B cell (primary cell): ENCODE data around the gene NIPA2. TPM values are rescaled to one million over a fixed set of nuclear protein-coding genes. Genes with fewer than 3 reads are reported as not detected.

Source experiments
- ATAC-seq: fragments of 200-7000 bp; cut with Tn5 transposase; one replicate; pipeline ENCODE4 v1.10.0; 2021; ENCODE audit warnings: low read depth, mild to moderate bottlenecking, moderate number of reproducible peaks, moderate library complexity
- CTCF ChIA-PET: fragments of 350-600 bp; sonication (Branson Sonifier 250); formaldehyde crosslinking; loops from one replicate; lab custom pipeline; 2021; ENCODE audit warnings: antibody characterized with exemption, inconsistent platforms; lab: Charles Lee
- POLR2A ChIA-PET: fragments of 350-600 bp; sonication (Branson Sonifier 250); formaldehyde crosslinking; loops from one replicate; lab custom pipeline; 2021; ENCODE audit warnings: antibody characterized with exemption; lab: Charles Lee
- DNase-seq: peaks from one replicate; pipeline ENCODE4 v3.0.0; 2013
- H2AFZ ChIP-seq: 2 replicates; pipeline ENCODE4 v1.6.1; 2012; ENCODE audit warnings: mild to moderate bottlenecking, low read depth, low read length; ENCODE audit not compliant: insufficient read depth, poor library complexity, severe bottlenecking
- H3K27ac ChIP-seq, 2 donors: 1 replicate in 1 of 2; 2 replicates in 1 of 2; pipeline ENCODE4 v1.5.1; 2012 to 2013; ENCODE audit warnings: low read length in 2 of 2, mild to moderate bottlenecking in 2 of 2, moderate library complexity in 1 of 2
- H3K27me3 ChIP-seq, 4 experiments: fragments of 200-600 bp in 1 of 4; sonication (generic) in 1 of 4; replicated peaks in 1 of 4; 1 replicate in 2 of 4; 2 replicates in 2 of 4; pipeline versions ENCODE4 v1.6.1 to v1.7.0; 2013 to 2016; ENCODE audit warnings: low read length in 3 of 4, mild to moderate bottlenecking in 2 of 4, mixed read lengths in 1 of 4, moderate library complexity in 1 of 4; ENCODE audit not compliant: insufficient read depth in 4 of 4, control insufficient read depth in 3 of 4; ENCODE audit errors: control extremely low read depth in 1 of 4
- H3K36me3 ChIP-seq, 2 experiments: replicated peaks in 1 of 2; 1 replicate in 1 of 2; 2 replicates in 1 of 2; pipeline versions ENCODE4 v1.6.1 to v1.7.1; 2013; ENCODE audit warnings: low read length in 1 of 2; ENCODE audit not compliant: insufficient read depth in 2 of 2, control insufficient read depth in 1 of 2; ENCODE audit errors: control extremely low read depth in 1 of 2, extremely low read depth in 1 of 2
- H3K4me1 ChIP-seq, 2 donors: fragments of 200-600 bp in 1 of 2; sonication (generic) in 1 of 2; 1 replicate in 1 of 2; 2 replicates in 1 of 2; pipeline versions ENCODE4 v1.5.1 to v1.6.1; 2013 to 2017; ENCODE audit warnings: low read length in 2 of 2; ENCODE audit not compliant: control insufficient read depth in 2 of 2, insufficient read depth in 2 of 2
- H3K4me2 ChIP-seq: replicated peaks from 2 replicates; pipeline ENCODE3; 2012; ENCODE audit warnings: mild to moderate bottlenecking, low read depth, low read length; ENCODE audit not compliant: poor library complexity, severe bottlenecking
- H3K4me3 ChIP-seq, 5 experiments: fragments of 200-600 bp in 1 of 5; sonication (generic) in 1 of 5; 1 replicate in 3 of 5; 2 replicates in 2 of 5; pipeline versions ENCODE4 v1.5.1 to v1.7.0; 2011 to 2016; ENCODE audit warnings: low read length in 4 of 5, mild to moderate bottlenecking in 4 of 5, low read depth in 2 of 5, control low read depth in 1 of 5, moderate library complexity in 1 of 5; ENCODE audit not compliant: insufficient read depth in 1 of 5; ENCODE audit errors: control extremely low read depth in 1 of 5, extremely low read depth in 1 of 5
- H3K79me2 ChIP-seq: fragments of 200-600 bp; sonication (generic); one replicate; pipeline ENCODE4 v1.6.0; 2016; ENCODE audit warnings: low read length; ENCODE audit not compliant: control insufficient read depth, insufficient read depth
- H3K9ac ChIP-seq: fragments of 200-600 bp; sonication (generic); 2 replicates; pipeline ENCODE4 v1.6.1; 2017; ENCODE audit warnings: mild to moderate bottlenecking, low read length, moderate library complexity
- H3K9me3 ChIP-seq, 3 donors: one replicate each; pipeline versions ENCODE4 v1.6.1 to v1.7.1; 2013; ENCODE audit warnings: low read length in 2 of 3; ENCODE audit not compliant: control insufficient read depth in 2 of 3, insufficient read depth in 1 of 3; ENCODE audit errors: control extremely low read depth in 1 of 3
- H4K20me1 ChIP-seq: 2 replicates; pipeline ENCODE4 v1.6.0; 2012; ENCODE audit warnings: mild to moderate bottlenecking, low read length; ENCODE audit not compliant: insufficient read depth, control insufficient read depth, poor library complexity, severe bottlenecking
- H3K27ac Mint-ChIP-seq: one replicate; pipeline ENCODE4 v1.8.0; 2021; ENCODE audit warnings: mixed read lengths
- H3K27me3 Mint-ChIP-seq: one replicate; pipeline ENCODE4 v1.8.0; 2021; ENCODE audit warnings: mixed read lengths
- H3K4me1 Mint-ChIP-seq: one replicate; pipeline ENCODE4 v1.8.0; 2021; ENCODE audit warnings: mixed read lengths
- H3K4me3 Mint-ChIP-seq: one replicate; pipeline ENCODE4 v1.8.0; 2021; ENCODE audit warnings: mixed read lengths
- H3K9me3 Mint-ChIP-seq: one replicate; pipeline ENCODE4 v1.8.0; 2022; ENCODE audit warnings: mixed read lengths; ENCODE audit not compliant: insufficient read depth
- EZH2 ChIP-seq: IDR thresholded peaks from 2 replicates; pipeline ENCODE4 v1.6.1; 2012; ENCODE audit warnings: borderline replicate concordance, low read depth, mild to moderate bottlenecking, moderate library complexity, low read length; ENCODE audit not compliant: insufficient read depth, poor library complexity, severe bottlenecking
- WGBS: methylation state at CpG from one replicate; pipeline ENCODE4 v1.1.5; 2013; ENCODE audit warnings: missing lambda C conversion rate; ENCODE audit not compliant: insufficient coverage; 5-methylcytosine and 5-hydroxymethylcytosine counted together
- intact Hi-C: fragments of 100-400 bp; cut with micrococcal nuclease; formaldehyde crosslinking; loops from one replicate; pipeline ENCODE4 v1.10.0; 2022
- polyA plus RNA-seq: library from polyadenylated mRNA; depleted of rRNA; stranded (reverse); fragments of >200 nt; gene quantifications from 2 replicates; pipeline ENCODE4 v1.2.3, GENCODE V29; 2012
- total RNA-seq, 2 donors: library from RNA; stranded (reverse); fragments of 120-200 nt in 1 of 2; gene quantifications; 1 replicate in 1 of 2; 2 replicates in 1 of 2; pipeline versions ENCODE4 v1.2.3 to v1.2.4, GENCODE V29; 2013 to 2022
- TF ChIP-seq, protein P1 (sequence below): fragments of 200-600 bp; IDR thresholded peaks from one replicate; pipeline ENCODE4 v1.8.0; 2022; ENCODE audit warnings: antibody characterized with exemption, mild to moderate bottlenecking

The NIPA2 gene
- total and polyA plus RNA-seq, 2 donors (not counting 1 experiment from before 2014, with no cell fraction given), result 47.1 to 65.3 TPM

GRCh38 chr15:22794063-22794462, 44.4 kb upstream of the NIPA2 start:
- no peaks in the 10 kb centered on the region for H3K9me3 Mint-ChIP-seq
- Histone ChIP-seq H3K9me3 (peaks cover 0 to 19% (median 0%) of the 10 kb centered on the region in 3 donors), H3K27ac (no peak overlapping the region), H2AFZ (no peak overlapping the region), H3K9ac (no peak overlapping the region), H3K36me3 (peaks cover 0 to 1% of the 10 kb centered on the region in 2 experiments), H4K20me1 (peaks cover 5% of the 10 kb centered on the region), H3K4me3 (no peak overlapping the region), H3K4me2 (no peak overlapping the region), H3K27me3 (no peaks in the 10 kb centered on the region), H3K4me1 (peaks cover 7 to 41% of the 10 kb centered on the region in 2 donors), H3K79me2 (peaks cover 79% of the 10 kb centered on the region)
- no peak for ATAC-seq
- ChIA-PET POLR2A (no interaction called here), CTCF (no interaction called here)
- peaks cover 53% of the 10 kb centered on the region for H3K4me1 Mint-ChIP-seq
- no peak overlapping the region for H3K4me3 Mint-ChIP-seq
- peak overlapping the region; percentile 68 for H3K27ac Mint-ChIP-seq
- TF ChIP-seq, protein P1, sequence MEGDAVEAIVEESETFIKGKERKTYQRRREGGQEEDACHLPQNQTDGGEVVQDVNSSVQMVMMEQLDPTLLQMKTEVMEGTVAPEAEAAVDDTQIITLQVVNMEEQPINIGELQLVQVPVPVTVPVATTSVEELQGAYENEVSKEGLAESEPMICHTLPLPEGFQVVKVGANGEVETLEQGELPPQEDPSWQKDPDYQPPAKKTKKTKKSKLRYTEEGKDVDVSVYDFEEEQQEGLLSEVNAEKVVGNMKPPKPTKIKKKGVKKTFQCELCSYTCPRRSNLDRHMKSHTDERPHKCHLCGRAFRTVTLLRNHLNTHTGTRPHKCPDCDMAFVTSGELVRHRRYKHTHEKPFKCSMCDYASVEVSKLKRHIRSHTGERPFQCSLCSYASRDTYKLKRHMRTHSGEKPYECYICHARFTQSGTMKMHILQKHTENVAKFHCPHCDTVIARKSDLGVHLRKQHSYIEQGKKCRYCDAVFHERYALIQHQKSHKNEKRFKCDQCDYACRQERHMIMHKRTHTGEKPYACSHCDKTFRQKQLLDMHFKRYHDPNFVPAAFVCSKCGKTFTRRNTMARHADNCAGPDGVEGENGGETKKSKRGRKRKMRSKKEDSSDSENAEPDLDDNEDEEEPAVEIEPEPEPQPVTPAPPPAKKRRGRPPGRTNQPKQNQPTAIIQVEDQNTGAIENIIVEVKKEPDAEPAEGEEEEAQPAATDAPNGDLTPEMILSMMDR, result no peak
- no peak for TF ChIP-seq EZH2
- no peak for DNase-seq
- H3K27me3 Mint-ChIP-seq, result no peaks in the 10 kb centered on the region
- intact Hi-C loops, result no loop called here
- WGBS, result 100% methylated on average over 2 of the region's 4 CpGs

DNA sequence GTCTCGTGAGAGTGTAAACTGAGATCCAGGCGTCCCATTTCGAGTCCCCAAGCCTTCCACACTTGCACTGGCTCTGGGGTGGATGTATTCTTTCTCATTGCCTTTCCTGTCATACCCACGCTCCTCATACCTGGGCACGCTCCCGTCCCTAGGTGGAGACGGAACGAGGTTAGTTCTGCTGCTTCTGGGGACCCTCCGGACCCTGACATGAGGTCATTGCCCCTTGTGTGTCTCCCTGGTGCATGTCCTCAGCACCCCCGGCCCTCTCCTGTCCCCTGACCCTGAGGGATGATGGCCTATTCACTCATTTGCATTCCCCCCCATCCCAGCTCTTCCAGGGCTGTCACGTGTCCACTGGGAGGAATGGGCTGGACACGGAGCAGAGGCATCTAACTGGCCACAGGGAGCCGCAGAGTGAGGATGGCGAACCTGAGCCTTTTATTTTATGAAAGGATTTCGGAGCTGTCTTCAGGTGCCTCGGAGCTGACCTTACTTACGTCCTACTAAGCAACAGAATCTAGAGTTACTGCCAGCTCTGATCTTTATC, 43.8 kb upstream of the NIPA2 start:
- ChIA-PET CTCF (no interaction called here), POLR2A (no interaction called here)
- no peaks in the 10 kb centered on the region for H3K27me3 Mint-ChIP-seq
- peaks cover 50% of the 10 kb centered on the region for H3K4me1 Mint-ChIP-seq
- Histone ChIP-seq H3K36me3 (peaks cover 0 to 3% of the 10 kb centered on the region in 2 experiments), H3K9me3 (peaks cover 0 to 12% (median 0%) of the 10 kb centered on the region in 3 donors), H3K4me3 (no peak overlapping the region), H3K9ac (no peak overlapping the region), H4K20me1 (peaks cover 5% of the 10 kb centered on the region), H3K27ac (no peak overlapping the region), H3K27me3 (no peaks in the 10 kb centered on the region), H3K4me2 (no peak overlapping the region), H3K4me1 (peaks cover 7 to 41% of the 10 kb centered on the region in 2 donors), H3K79me2 (peaks cover 77% of the 10 kb centered on the region), H2AFZ (no peak overlapping the region)
- H3K27ac Mint-ChIP-seq, result peak overlapping the region; percentile 68
- intact Hi-C loops, result no loop called here
- 94% methylated on average over 13 of the region's 17 CpGs for WGBS
- H3K4me3 Mint-ChIP-seq, result no peak overlapping the region
- no peak for TF ChIP-seq EZH2
- TF ChIP-seq, protein P1, result no peak
- H3K9me3 Mint-ChIP-seq, result no peaks in the 10 kb centered on the region
- DNase-seq (no peak), ATAC-seq (no peak)
